GM23338 (cell line): ENCODE measurements around the gene CALML5. TPM values are rescaled to one million over a fixed set of nuclear protein-coding genes. Genes with fewer than 3 reads are reported as not detected.

Source experiments
- ATAC-seq: fragments of 200-7000 bp; cut with Tn5 transposase; 3 replicates; pipeline ENCODE4 v1.9.1; 2020
- DNase-seq: peaks from one replicate; pipeline ENCODE4 v3.0.0-alpha.2; 2015; ENCODE audit warnings: low spot score
- H2AFZ ChIP-seq: fragments of 200-600 bp; sonication (generic); 2 replicates; pipeline ENCODE4 v1.8.0; 2016; ENCODE audit warnings: antibody characterized with exemption, mild to moderate bottlenecking, moderate library complexity
- H3F3A ChIP-seq: fragments of 200-600 bp; sonication (generic); replicated peaks from 2 replicates; pipeline ENCODE4 v1.8.0; 2017; ENCODE audit warnings: antibody characterized with exemption, mixed run types, low read depth
- H3K27ac ChIP-seq: fragments of 200-600 bp; sonication (generic); 2 replicates; pipeline ENCODE4 v1.6.1; 2016; ENCODE audit warnings: low read depth
- H3K27me3 ChIP-seq: fragments of 200-600 bp; sonication (generic); 2 replicates; pipeline ENCODE4 v1.8.0; 2016; ENCODE audit warnings: mild to moderate bottlenecking, mixed run types, moderate library complexity; ENCODE audit not compliant: insufficient read depth
- H3K36me3 ChIP-seq: fragments of 200-600 bp; sonication (generic); 2 replicates; pipeline ENCODE4 v1.8.0; 2016; ENCODE audit warnings: mild to moderate bottlenecking; ENCODE audit not compliant: insufficient read depth
- H3K4me1 ChIP-seq: fragments of 200-600 bp; sonication (generic); 2 replicates; pipeline ENCODE4 v1.8.0; 2016; ENCODE audit warnings: mild to moderate bottlenecking, moderate library complexity; ENCODE audit not compliant: insufficient read depth
- H3K4me2 ChIP-seq: fragments of 200-600 bp; sonication (generic); 2 replicates; pipeline ENCODE4 v1.7.1; 2017; ENCODE audit warnings: mixed run types
- H3K4me3 ChIP-seq: fragments of 200-600 bp; sonication (generic); 2 replicates; pipeline ENCODE4 v1.6.1; 2016; ENCODE audit warnings: mixed run types
- H3K79me2 ChIP-seq: fragments of 200-600 bp; sonication (generic); replicated peaks from 2 replicates; pipeline ENCODE4 v1.8.0; 2017; ENCODE audit warnings: mild to moderate bottlenecking; ENCODE audit not compliant: insufficient read depth
- H3K9me2 ChIP-seq: fragments of 200-600 bp; sonication (generic); 2 replicates; pipeline ENCODE4 v1.8.0; 2017; ENCODE audit not compliant: insufficient read depth
- H4K20me1 ChIP-seq: fragments of 200-600 bp; sonication (generic); replicated peaks from 2 replicates; pipeline ENCODE4 v1.8.0; 2017; ENCODE audit warnings: mild to moderate bottlenecking; ENCODE audit not compliant: insufficient read depth
- H3K27ac Mint-ChIP-seq: 2 replicates; pipeline ENCODE4 v1.8.0; 2020; ENCODE audit warnings: inconsistent platforms, mild to moderate bottlenecking, moderate library complexity, mixed read lengths
- H3K27me3 Mint-ChIP-seq: 3 replicates; pipeline ENCODE4 v1.8.0; 2022; ENCODE audit warnings: low read depth, mild to moderate bottlenecking, moderate library complexity, mixed read lengths, inconsistent platforms; ENCODE audit not compliant: insufficient read depth, poor library complexity
- H3K36me3 Mint-ChIP-seq: 3 replicates; pipeline ENCODE4 v1.8.0; 2021; ENCODE audit warnings: low read depth, mild to moderate bottlenecking, inconsistent platforms, moderate library complexity, mixed read lengths
- H3K4me1 Mint-ChIP-seq: 3 replicates; pipeline ENCODE4 v1.8.0; 2020; ENCODE audit warnings: mild to moderate bottlenecking, inconsistent platforms, mixed read lengths
- H3K4me3 Mint-ChIP-seq: 3 replicates; pipeline ENCODE4 v1.8.0; 2021; ENCODE audit warnings: moderate library complexity, mild to moderate bottlenecking, inconsistent platforms, mixed read lengths
- H3K9me3 Mint-ChIP-seq: 3 replicates; pipeline ENCODE4 v1.8.0; 2020; ENCODE audit warnings: moderate library complexity, mild to moderate bottlenecking, inconsistent platforms, mixed read lengths
- CREB1 ChIP-seq: fragments of 250-450 bp; sonication (Bioruptor Pico); IDR thresholded peaks from 2 replicates; pipeline ENCODE4 v1.5.0; 2020; ENCODE audit warnings: low read depth, mild to moderate bottlenecking, moderate library complexity
- EZH2phosphoT487 ChIP-seq: fragments of 200-600 bp; sonication (generic); IDR thresholded peaks from one replicate; pipeline ENCODE4 v1.8.1; 2018; ENCODE audit warnings: antibody characterized with exemption; ENCODE audit not compliant: unreplicated experiment
- JUNB ChIP-seq: IDR thresholded peaks from one replicate; pipeline ENCODE4 v1.6.1; 2016; ENCODE audit warnings: antibody characterized with exemption; ENCODE audit not compliant: unreplicated experiment
- NANOG ChIP-seq: IDR thresholded peaks from 2 replicates; pipeline ENCODE4 v1.6.1; 2016; ENCODE audit warnings: antibody characterized with exemption, borderline replicate concordance
- POLR2AphosphoS5 ChIP-seq: IDR thresholded peaks from 2 replicates; pipeline ENCODE4 v1.6.1; 2016; ENCODE audit warnings: antibody characterized with exemption, low read depth
- STAT1 ChIP-seq: IDR thresholded peaks from one replicate; pipeline ENCODE4 v1.6.1; 2016; ENCODE audit warnings: antibody characterized with exemption; ENCODE audit not compliant: unreplicated experiment
- ZNF114 ChIP-seq: fragments of 250-450 bp; sonication (Bioruptor Pico); IDR thresholded peaks from 2 replicates; pipeline ENCODE4 v1.5.0; 2020; ENCODE audit warnings: mild to moderate bottlenecking, moderate library complexity
- ZNF331 ChIP-seq: fragments of 250-450 bp; sonication (Bioruptor Pico); IDR thresholded peaks from 2 replicates; pipeline ENCODE4 v1.5.0; 2020; ENCODE audit warnings: low read depth, mild to moderate bottlenecking, moderate library complexity
- polyA plus RNA-seq: library from polyadenylated mRNA; unstranded; fragments of >200 nt; fragmentation: Nextera tagmentation; extraction: Ambion mirVana; gene quantifications from 2 replicates; pipeline ENCODE4 v1.2.1, GENCODE V29; 2016
- total RNA-seq: library from RNA; depleted of rRNA; stranded (reverse); fragments of >200 nt; shearing (Covaris generic); gene quantifications from 2 replicates; pipeline ENCODE4 v1.2.3, GENCODE V29; 2014
- TF ChIP-seq, protein P1 (sequence below), 2 experiments: fragments of 200-600 bp in 1 of 2; sonication (generic) in 1 of 2; conservative IDR thresholded peaks; 2 replicates each; pipeline versions ENCODE4 v1.5.1 to v1.6.1; 2016 to 2017; ENCODE audit warnings: antibody characterized with exemption in 2 of 2, low read depth in 2 of 2, mild to moderate bottlenecking in 2 of 2, moderate library complexity in 1 of 2
- TF ChIP-seq, protein P2 (sequence below): IDR thresholded peaks from 2 replicates; pipeline ENCODE4 v1.6.1; 2016; ENCODE audit warnings: antibody characterized with exemption
- TF ChIP-seq, protein P3 (sequence below): IDR thresholded peaks from one replicate; pipeline ENCODE4 v1.6.1; 2018; ENCODE audit warnings: antibody characterized with exemption; ENCODE audit not compliant: unreplicated experiment

Gene CALML5
- total and polyA plus RNA-seq, 2 experiments from 2014 or later = 0.40 TPM; not detected in 1

DNA sequence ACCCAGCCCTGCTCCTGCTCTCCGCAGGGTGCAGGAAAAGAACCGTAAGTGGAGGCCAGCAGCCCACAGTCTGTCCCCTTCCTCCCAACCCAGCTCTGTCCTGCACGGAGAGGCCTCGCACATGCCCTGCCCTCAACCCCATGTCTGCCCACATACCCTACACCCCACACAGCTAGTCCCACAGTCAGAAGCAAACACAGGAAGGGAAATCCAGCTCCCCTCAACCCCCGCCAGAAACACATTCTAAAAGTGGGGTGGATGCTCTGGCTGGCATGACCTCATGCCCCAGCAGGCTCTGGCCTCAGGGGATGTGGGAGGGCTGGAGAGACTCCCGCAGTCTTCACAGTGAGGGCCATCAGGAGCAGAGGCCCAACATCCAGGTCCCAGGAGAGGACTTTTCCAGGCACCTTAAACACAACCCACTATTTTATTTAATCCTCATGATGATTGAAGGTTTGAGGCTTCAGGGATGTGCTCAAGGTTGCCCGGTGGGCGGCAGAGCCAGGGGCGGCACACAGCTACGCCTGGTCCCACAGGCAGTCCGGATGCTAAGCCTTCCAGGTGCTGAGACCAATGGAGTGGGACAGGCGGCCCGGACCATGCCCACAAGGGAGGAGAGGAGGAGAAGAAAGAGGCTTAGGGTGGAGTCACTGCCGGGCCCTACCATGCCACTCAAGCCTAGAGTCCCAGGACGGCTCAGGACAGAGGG lies 29.9 kb downstream of the CALML5 start:
- H3K9me2 ChIP-seq = no peaks in the 10 kb centered on the region
- no peak overlapping the region for H2AFZ ChIP-seq
- H3K27me3 ChIP-seq = no peaks in the 10 kb centered on the region
- DNase-seq (no peak), ATAC-seq (no peak)
- H3K36me3 ChIP-seq = 0 out of 2 replicates have a peak, but pooled peaks cover 3% of the 10 kb centered on the region
- H3K9me3 Mint-ChIP-seq = peaks cover 71% of the 10 kb centered on the region
- H3K4me3 Mint-ChIP-seq = no peak overlapping the region
- H4K20me1 ChIP-seq = no peaks in the 10 kb centered on the region
- H3K4me3 ChIP-seq = no peak overlapping the region
- peaks cover 26% of the 10 kb centered on the region for H3K4me1 Mint-ChIP-seq
- H3K4me2 ChIP-seq = no peak overlapping the region
- no peaks in the 10 kb centered on the region for H3K79me2 ChIP-seq
- peaks cover 72% of the 10 kb centered on the region for H3K36me3 Mint-ChIP-seq
- no peak overlapping the region for H3K27ac Mint-ChIP-seq
- H3F3A ChIP-seq = 0 out of 2 replicates have a peak, but pooled peaks cover 4% of the 10 kb centered on the region
- H3K4me1 ChIP-seq = peaks cover 20% of the 10 kb centered on the region
- no peak overlapping the region for H3K27ac ChIP-seq
- TF ChIP-seq STAT1 = no peak
- TF ChIP-seq, protein P1, sequence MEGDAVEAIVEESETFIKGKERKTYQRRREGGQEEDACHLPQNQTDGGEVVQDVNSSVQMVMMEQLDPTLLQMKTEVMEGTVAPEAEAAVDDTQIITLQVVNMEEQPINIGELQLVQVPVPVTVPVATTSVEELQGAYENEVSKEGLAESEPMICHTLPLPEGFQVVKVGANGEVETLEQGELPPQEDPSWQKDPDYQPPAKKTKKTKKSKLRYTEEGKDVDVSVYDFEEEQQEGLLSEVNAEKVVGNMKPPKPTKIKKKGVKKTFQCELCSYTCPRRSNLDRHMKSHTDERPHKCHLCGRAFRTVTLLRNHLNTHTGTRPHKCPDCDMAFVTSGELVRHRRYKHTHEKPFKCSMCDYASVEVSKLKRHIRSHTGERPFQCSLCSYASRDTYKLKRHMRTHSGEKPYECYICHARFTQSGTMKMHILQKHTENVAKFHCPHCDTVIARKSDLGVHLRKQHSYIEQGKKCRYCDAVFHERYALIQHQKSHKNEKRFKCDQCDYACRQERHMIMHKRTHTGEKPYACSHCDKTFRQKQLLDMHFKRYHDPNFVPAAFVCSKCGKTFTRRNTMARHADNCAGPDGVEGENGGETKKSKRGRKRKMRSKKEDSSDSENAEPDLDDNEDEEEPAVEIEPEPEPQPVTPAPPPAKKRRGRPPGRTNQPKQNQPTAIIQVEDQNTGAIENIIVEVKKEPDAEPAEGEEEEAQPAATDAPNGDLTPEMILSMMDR (conservative IDR thresholded peaks at IDR 0.05; ENCODE audit: low read depth in 2 of 2) = no peak
- peaks cover 13% of the 10 kb centered on the region for H3K27me3 Mint-ChIP-seq

DNA sequence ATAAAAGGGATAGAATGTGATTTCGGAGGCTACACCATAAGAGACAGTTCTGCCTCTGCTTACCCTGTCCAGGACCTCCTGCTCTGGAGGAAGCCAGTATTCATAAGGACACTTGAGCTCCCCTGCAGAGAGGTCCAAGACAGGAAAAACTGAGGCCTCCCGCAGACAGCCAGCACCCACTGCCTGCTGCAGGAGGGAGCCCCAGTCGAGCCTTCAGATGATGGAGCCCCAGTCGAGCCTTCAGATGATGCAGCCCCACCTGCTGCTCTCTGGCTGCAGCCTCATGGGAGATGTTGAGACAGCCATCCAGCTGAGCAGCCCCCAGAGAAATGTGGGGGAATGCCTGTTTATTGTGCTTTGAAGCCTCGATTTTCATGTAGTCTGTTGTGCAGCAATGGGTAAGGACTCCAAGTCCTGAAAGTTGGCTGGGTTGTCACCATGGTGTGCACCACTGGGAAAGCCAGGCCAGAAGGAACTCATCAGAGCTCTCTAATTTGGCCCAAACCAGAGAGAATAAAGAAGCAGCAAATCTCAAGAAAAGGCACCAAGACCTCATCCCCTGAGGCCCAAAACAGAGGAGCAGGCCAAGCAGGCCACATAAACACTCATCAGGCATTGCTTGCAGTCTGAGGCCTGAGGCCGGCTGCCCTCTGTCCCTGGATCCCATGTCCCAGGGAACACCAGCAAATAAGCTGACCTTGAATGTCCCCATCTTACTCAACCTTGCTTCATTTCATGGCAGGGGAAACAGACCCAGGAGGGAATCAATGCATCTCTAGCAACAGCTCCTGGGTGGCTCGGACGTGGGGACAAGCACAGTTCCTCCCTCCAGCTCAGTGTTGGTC lies 30.9 kb downstream of the CALML5 start:
- Histone ChIP-seq H3K4me2 (no peak overlapping the region), H3K79me2 (no peaks in the 10 kb centered on the region), H3K9me2 (peaks cover 2% of the 10 kb centered on the region; the same call in 1 of the 2 replicates), H4K20me1 (no peaks in the 10 kb centered on the region), H3F3A (0 out of 2 replicates have a peak, but pooled peaks cover 4% of the 10 kb centered on the region), H3K27me3 (no peaks in the 10 kb centered on the region), H2AFZ (no peak overlapping the region), H3K4me3 (no peak overlapping the region), H3K27ac (no peak overlapping the region), H3K36me3 (0 out of 2 replicates have a peak, but pooled peaks cover 3% of the 10 kb centered on the region), H3K4me1 (peaks cover 20% of the 10 kb centered on the region)
- ATAC-seq (no peak), DNase-seq (no peak)
- H3K4me1 Mint-ChIP-seq = peaks cover 29% of the 10 kb centered on the region
- H3K36me3 Mint-ChIP-seq = peaks cover 82% of the 10 kb centered on the region
- no peak overlapping the region for H3K4me3 Mint-ChIP-seq
- H3K9me3 Mint-ChIP-seq = peaks cover 81% of the 10 kb centered on the region
- H3K27ac Mint-ChIP-seq = no peak overlapping the region
- peaks cover 12% of the 10 kb centered on the region for H3K27me3 Mint-ChIP-seq
- TF ChIP-seq, protein P2, sequence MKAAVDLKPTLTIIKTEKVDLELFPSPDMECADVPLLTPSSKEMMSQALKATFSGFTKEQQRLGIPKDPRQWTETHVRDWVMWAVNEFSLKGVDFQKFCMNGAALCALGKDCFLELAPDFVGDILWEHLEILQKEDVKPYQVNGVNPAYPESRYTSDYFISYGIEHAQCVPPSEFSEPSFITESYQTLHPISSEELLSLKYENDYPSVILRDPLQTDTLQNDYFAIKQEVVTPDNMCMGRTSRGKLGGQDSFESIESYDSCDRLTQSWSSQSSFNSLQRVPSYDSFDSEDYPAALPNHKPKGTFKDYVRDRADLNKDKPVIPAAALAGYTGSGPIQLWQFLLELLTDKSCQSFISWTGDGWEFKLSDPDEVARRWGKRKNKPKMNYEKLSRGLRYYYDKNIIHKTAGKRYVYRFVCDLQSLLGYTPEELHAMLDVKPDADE = no peak
- TF ChIP-seq JUNB (no peak), NANOG (no peak), ZNF114 (no peak), POLR2AphosphoS5 (no peak), STAT1 (no peak), EZH2phosphoT487 (no peak), CREB1 (CRISPR knock-in tag) (no peak), ZNF331 (CRISPR knock-in tag) (no peak)
- TF ChIP-seq, protein P1 (conservative IDR thresholded peaks at IDR 0.05; ENCODE audit: low read depth in 2 of 2) = no peak
- TF ChIP-seq, protein P3, sequence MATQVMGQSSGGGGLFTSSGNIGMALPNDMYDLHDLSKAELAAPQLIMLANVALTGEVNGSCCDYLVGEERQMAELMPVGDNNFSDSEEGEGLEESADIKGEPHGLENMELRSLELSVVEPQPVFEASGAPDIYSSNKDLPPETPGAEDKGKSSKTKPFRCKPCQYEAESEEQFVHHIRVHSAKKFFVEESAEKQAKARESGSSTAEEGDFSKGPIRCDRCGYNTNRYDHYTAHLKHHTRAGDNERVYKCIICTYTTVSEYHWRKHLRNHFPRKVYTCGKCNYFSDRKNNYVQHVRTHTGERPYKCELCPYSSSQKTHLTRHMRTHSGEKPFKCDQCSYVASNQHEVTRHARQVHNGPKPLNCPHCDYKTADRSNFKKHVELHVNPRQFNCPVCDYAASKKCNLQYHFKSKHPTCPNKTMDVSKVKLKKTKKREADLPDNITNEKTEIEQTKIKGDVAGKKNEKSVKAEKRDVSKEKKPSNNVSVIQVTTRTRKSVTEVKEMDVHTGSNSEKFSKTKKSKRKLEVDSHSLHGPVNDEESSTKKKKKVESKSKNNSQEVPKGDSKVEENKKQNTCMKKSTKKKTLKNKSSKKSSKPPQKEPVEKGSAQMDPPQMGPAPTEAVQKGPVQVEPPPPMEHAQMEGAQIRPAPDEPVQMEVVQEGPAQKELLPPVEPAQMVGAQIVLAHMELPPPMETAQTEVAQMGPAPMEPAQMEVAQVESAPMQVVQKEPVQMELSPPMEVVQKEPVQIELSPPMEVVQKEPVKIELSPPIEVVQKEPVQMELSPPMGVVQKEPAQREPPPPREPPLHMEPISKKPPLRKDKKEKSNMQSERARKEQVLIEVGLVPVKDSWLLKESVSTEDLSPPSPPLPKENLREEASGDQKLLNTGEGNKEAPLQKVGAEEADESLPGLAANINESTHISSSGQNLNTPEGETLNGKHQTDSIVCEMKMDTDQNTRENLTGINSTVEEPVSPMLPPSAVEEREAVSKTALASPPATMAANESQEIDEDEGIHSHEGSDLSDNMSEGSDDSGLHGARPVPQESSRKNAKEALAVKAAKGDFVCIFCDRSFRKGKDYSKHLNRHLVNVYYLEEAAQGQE = no peak
